NCI-H226 (cell line): ENCODE measurements around the gene EIF4G3.
A peak's percentile ranks its signal among the peaks of the same experiment; 100 is the strongest.
"Not testable (repeated sequence)": the region's sequence is repeated elsewhere in the genome, so short reads cannot be mapped to it uniquely, and the experiment has no call there.

Experiments used
- DNase-seq: peaks from one replicate; pipeline ENCODE4 v3.0.0-alpha.2; 2015

The EIF4G3 gene

GRCh38 chr1:21149855-21150432 lies 26.8 kb downstream of the EIF4G3 start:
- peak; percentile 95 for DNase-seq

- peak; percentile 58 for DNase-seq
Observed at GRCh38 chr1:21149430-21149854, 27.3 kb downstream of the EIF4G3 start.

DNA sequence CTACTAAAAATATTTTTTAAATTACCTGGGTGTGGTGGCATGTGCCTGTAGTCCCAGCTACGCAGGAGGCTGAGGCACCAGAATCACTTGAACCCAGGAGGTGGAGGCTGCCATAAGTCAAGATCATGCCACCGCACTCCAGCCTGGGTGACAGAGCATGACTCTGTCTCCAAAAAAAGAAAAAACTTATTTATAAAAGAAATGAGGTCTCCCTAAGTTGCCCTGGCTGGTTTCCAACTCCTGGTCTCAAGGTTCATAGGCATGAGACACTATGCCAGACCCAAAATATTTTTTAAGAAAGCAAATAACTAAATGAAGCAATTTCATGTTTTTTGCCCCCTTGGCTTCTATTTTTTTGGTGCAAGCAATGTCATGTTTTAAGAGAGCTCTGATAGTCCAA lies 32.9 kb downstream of the EIF4G3 start:
- DNase-seq: no peak

DNA sequence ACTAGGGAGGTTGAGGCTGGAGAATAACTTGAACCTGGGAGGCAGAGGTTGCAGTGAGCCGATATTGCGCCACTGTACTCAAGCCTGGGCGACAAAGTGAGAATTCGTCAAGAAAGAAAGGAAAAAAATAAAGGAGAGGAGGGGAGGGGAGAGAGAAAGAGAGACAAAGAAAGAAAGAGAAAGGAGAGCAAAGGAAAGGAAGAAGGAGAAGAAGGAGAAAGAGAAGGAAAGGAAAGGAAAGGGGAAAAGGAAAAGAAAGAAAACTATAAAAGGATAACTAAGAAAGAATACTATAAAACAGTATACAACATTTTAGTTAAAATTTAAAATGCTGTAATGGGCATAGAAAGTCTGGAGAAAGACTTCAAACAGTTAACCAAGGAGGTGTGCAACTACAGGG lies 33.6 kb downstream of the EIF4G3 start:
- no peak for DNase-seq

GRCh38 chr1:21141030-21141429 lies 35.7 kb downstream of the EIF4G3 start:
- no peak for DNase-seq

DNA sequence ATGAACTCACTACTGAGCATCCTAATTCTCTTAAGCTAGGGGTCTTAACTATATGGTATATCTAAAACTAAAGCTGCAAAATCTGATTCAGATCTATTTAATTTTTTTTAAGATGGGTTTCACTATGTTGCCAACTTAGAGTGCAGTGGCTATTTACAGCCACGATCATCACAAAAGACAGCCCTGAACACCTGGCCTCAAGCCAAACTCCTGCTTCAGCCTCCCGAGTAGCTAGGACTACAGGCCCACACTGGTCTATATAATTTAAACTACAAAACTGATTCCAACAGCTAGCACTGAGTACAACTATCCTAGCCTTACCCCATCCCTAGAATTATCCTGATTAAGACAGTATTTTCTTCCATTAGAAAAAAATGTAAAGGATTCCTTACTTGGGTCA lies 37.1 kb downstream of the EIF4G3 start:
- no peak for DNase-seq

- not testable (repeated sequence) for DNase-seq
Observed at GRCh38 chr1:21136344-21136743, 40.4 kb downstream of the EIF4G3 start.

- no peak for DNase-seq
Observed at GRCh38 chr1:21131200-21131599, 45.5 kb downstream of the EIF4G3 start.

DNA sequence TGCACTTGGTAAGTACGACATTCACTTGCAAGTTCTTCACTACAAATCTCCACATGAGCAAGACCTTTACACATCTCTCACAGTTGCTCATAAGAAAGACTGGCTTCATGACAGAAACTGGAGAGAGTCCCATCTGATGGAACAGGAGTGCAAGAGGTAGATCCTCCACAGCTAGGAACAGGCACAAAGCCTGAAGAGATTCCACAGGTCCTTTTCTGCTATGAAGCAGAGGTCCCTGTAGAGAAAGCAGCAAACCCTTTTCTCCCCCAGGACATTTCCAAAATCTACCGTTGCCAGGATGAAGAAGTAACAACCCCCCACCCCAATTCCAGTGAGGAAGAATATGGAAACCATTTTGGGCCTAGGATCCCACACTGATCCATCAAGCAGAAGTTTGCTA lies 47.3 kb downstream of the EIF4G3 start:
- DNase-seq: no peak

GRCh38 chr1:21126324-21126723 lies 50.4 kb downstream of the EIF4G3 start:
- DNase-seq: no peak

GRCh38 chr1:21124846-21125245 lies 51.9 kb downstream of the EIF4G3 start:
- DNase-seq: no peak

GRCh38 chr1:21123287-21123948 lies 53.3 kb downstream of the EIF4G3 start:
- DNase-seq: no peak

GRCh38 chr1:21121764-21122471 lies 54.8 kb downstream of the EIF4G3 start:
- DNase-seq: no peak

DNA sequence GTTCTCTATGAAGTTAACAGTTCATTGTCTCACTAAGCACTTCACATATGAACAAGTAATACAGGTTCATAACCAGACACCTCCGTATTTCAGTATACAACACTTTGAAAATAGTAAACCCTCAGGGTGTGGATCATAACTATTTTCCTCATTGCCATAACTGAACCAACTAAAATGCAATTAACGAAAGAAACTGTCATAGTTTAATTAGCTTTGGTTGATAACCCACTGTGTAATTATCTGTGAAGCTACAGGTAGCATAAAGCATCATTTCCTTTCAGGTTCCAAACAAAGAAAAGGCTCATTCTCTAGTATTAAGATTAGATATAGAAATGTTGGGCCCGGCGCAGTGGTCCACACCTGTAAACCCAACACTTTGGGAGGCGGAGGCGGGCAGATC lies 58.5 kb downstream of the EIF4G3 start:
- DNase-seq: no peak

DNA sequence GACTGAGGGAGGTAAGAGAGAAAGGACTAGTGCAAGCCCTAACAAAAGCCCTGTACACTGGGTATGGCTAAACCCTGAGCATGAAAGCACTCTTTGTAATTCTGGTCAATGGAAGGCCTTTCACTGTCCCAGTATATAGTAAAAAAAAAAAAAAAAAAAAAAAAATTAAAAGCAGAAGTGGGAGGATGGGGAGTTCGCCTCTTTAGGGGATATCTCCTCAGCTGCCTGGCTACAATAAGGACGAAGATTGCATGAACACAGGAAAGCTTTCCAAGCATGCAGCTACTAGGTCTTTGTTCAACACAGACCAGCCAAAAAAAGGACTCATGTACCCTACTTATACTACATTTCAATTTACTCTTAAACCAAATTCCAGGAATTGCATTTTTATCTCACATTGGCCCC lies 59.1 kb downstream of the EIF4G3 start:
- DNase-seq: no peak

DNA sequence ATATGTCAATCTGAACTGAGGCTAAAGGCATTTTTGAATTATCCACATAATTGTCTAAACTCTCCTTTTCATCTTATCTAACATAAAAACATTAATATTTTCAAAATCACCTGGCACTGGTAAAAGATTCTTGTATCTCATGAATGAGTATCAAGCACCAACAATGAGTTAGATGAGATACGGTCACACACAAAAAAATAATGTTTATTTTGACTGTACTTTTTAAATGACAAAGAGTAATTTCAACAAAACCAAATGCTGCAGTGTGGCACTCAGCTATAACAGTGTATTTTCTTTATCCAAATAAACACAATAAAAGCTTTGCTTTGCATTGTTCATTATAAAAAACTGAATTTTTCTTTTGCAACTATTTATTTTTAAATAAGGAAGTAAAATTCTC lies 59.5 kb downstream of the EIF4G3 start:
- DNase-seq: no peak

GRCh38 chr1:21115098-21115760 lies 61.5 kb downstream of the EIF4G3 start:
- DNase-seq: no peak

- no peak for DNase-seq
Observed at GRCh38 chr1:21114431-21114830, 62.3 kb downstream of the EIF4G3 start.

- DNase-seq: no peak
Observed at GRCh38 chr1:21110163-21110562, 66.5 kb downstream of the EIF4G3 start.

GRCh38 chr1:21106709-21107108 lies 70.0 kb downstream of the EIF4G3 start:
- no peak for DNase-seq

DNA sequence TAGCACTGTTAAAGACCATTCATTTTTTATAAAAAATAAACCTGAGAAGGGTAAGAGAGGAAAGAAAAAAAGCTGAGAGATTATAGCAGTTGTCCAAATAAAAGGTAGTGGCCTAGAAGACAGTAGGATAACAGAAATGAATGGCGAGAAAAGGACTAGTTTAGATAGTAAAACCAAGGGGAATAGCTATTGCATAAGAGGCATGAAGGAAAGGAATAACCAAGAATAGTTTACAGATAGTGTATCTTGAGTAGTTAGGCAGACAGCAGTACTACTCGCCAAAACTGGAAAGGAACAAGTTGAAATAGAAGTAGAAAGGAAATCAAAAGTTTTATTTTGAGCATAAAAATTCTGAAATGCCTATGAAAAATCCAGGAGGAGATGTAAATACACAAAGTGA lies 70.5 kb downstream of the EIF4G3 start:
- DNase-seq: no peak

GRCh38 chr1:21105807-21106206 lies 70.9 kb downstream of the EIF4G3 start:
- no peak for DNase-seq

DNA sequence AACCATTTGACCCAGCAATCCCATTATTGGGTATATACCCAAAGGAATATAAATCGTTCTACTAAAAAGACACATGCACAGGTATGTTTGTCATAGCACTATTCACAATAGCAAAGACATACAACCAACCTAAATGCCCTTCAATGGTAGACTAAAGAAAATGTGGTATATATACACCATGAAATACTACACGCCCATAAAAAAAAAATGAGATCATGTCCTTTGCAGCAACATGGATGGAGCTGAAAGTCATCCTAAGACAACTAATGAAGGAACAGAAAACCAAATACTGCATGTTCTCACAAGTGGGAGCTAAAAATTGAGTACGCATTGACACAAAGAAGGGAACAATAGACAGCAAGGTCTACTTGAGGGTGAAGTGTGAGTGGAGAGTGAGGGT lies 72.0 kb downstream of the EIF4G3 start:
- no peak for DNase-seq

GRCh38 chr1:21100481-21100921 lies 76.2 kb downstream of the EIF4G3 start:
- no peak for DNase-seq
